Measurements from ENCODE around the gene CPO. TPM values are rescaled to one million over a fixed set of nuclear protein-coding genes. Genes with fewer than 3 reads are reported as not detected.
"Not testable (repeated sequence)": the region's sequence is repeated elsewhere in the genome, so short reads cannot be mapped to it uniquely, and the experiment has no call there.

The CPO gene
- total RNA-seq (2014; rRNA removed; shearing (Covaris generic)): not detected in 2 replicates

- DNase-seq (ENCODE audit: low spot score): no peak
These were observed at the start of gene CPO for GRCh38 chr2:206939340-206939739. TSS of gene CPO (plus strand) at chr2:206939518. CDS start at chr2:206939600, 82 bp downstream.

GRCh38 chr2:206890179-206890578 is 49.1 kb upstream of the CPO start:
- no peak for DNase-seq (ENCODE audit: low spot score)

GRCh38 chr2:206890926-206891325 is 48.4 kb upstream of the CPO start:
- no peak for DNase-seq (ENCODE audit: low spot score)

- DNase-seq (ENCODE audit: low spot score): no peak
These were observed 24.2 kb upstream of the CPO start for GRCh38 chr2:206915121-206915520.

GRCh38 chr2:206918263-206918662 is 21.1 kb upstream of the CPO start:
- DNase-seq (ENCODE audit: low spot score): no peak

- no peak for DNase-seq (ENCODE audit: low spot score)
These were observed 19.0 kb upstream of the CPO start for GRCh38 chr2:206920310-206920709.

- DNase-seq (ENCODE audit: low spot score): no peak
These were observed 18.4 kb upstream of the CPO start for GRCh38 chr2:206920951-206921350.

GRCh38 chr2:206921529-206921928 is 17.8 kb upstream of the CPO start:
- DNase-seq (ENCODE audit: low spot score): no peak

GRCh38 chr2:206935991-206936842 is 3.1 kb upstream of the CPO start:
- no peak for DNase-seq (ENCODE audit: low spot score)

- DNase-seq (ENCODE audit: low spot score): no peak
These were observed 2.5 kb upstream of the CPO start for GRCh38 chr2:206936843-206937230.

GRCh38 chr2:206937555-206937954 is 1.8 kb upstream of the CPO start:
- DNase-seq (ENCODE audit: low spot score): no peak

GRCh38 chr2:206940546-206940945 is 1.2 kb downstream of the CPO start:
- DNase-seq (ENCODE audit: low spot score): no peak

GRCh38 chr2:206942592-206943478 is 3.5 kb downstream of the CPO start:
- no peak for DNase-seq (ENCODE audit: low spot score)

GRCh38 chr2:206953404-206953803 is 14.1 kb downstream of the CPO start:
- not testable (repeated sequence) for DNase-seq (ENCODE audit: low spot score)

GRCh38 chr2:206955253-206955652 is 15.9 kb downstream of the CPO start:
- DNase-seq (ENCODE audit: low spot score): no peak

GRCh38 chr2:206958261-206958660 is 18.9 kb downstream of the CPO start:
- no peak for DNase-seq (ENCODE audit: low spot score)

GRCh38 chr2:206962966-206963365 is 23.6 kb downstream of the CPO start:
- DNase-seq (ENCODE audit: low spot score): no peak

- DNase-seq (ENCODE audit: low spot score): no peak
These were observed 29.1 kb downstream of the CPO start for GRCh38 chr2:206968134-206969086.

GRCh38 chr2:206969192-206969591 is 29.9 kb downstream of the CPO start:
- DNase-seq (ENCODE audit: low spot score): no peak

GRCh38 chr2:206970589-206971360 is 31.5 kb downstream of the CPO start:
- no peak for DNase-seq (ENCODE audit: low spot score)

GRCh38 chr2:206971805-206972204 is 32.5 kb downstream of the CPO start:
- DNase-seq (ENCODE audit: low spot score): no peak
